Left renal pelvis (tissue), 4 donors: ENCODE results near the gene DZIP1L. TPM values are rescaled to one million over a fixed set of nuclear protein-coding genes. Genes with fewer than 3 reads are reported as not detected.

ENCODE experiments used
- DNase-seq, 4 donors: peaks; one replicate each; pipeline ENCODE4 v3.0.0-alpha.2; 2013; ENCODE audit warnings: low read depth in 4 of 4, low spot score in 3 of 4
- polyA plus RNA-seq, 4 donors: library from polyadenylated mRNA; unstranded; fragments of 120-200 nt; gene quantifications; one replicate each; pipeline ENCODE4 v1.2.1, GENCODE V29; 2013; ENCODE audit not compliant: insufficient read length in 4 of 4

Gene DZIP1L
- polyA plus RNA-seq, 4 donors, result 9.6 to 22.9 (median 14.8) TPM

DNA sequence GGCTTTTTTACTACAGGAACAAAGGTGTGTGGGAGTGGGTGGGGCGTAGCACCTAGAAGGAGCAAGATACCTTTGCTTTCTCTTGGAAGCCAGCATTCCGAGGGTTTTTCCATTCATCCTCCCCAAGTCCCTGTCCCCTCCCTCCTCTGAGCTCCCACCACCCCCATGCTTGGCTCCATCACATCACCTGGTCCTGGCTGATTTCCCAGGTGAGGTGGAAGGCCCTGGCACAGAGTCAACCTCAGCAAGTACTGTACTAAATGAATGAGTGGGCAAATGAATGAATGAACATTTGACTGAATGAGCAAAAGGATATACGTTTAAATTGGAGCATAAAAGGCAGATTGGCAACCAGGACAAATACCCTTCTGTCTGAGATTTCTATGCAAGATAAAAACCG is 45.4 kb downstream of the DZIP1L start:
- DNase-seq, result no peak

DNA sequence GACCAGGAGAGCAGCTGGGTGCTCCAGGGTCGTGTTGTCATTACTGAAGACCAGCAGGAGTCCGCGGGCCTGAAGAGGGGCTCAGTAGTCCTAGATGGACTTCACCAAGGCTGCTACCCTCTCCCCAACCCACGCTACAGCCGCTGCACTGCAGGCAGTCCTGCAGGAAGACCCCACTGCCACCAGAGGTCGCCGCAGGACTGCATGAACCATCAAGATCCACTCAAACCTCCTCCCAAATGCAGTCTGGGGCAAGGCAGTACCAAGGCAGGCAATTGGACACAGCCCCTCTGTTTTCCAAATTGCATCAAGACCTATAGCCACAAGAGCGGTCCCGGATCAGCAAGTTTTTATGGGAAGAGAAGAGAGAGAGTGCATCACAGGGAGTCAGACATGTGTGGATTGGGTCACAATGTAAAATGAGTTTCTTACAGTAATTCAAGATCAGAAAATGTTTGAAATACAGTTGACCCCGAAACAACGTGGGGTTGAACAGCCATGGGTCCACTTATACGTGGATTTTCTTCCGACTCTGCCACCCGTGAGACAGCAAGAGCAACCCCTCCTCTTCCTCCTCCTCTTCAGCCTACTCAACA is 46.7 kb downstream of the DZIP1L start:
- peak; percentile 27 to 60 (median 36) for DNase-seq

DNA sequence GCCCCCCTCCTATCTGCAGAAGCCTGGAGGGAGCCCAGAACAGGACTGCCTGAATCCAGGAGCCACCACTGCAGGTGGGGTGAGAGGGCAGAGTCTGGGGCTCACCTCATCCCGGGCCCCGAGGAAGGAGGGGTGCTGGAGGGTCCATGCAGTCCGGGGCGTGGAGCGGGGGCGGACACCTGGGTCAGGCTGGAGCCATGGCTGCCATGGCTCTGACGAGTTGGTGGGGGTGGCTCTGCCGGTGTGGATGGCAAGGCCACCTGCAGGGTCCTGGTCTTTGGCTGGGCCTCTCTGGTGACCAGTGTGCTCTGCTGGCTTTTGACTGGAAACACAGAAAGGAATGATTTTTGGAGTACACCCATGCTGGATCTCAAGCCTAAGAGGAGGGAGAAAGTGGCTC is 47.4 kb downstream of the DZIP1L start:
- no peak for DNase-seq

DNA sequence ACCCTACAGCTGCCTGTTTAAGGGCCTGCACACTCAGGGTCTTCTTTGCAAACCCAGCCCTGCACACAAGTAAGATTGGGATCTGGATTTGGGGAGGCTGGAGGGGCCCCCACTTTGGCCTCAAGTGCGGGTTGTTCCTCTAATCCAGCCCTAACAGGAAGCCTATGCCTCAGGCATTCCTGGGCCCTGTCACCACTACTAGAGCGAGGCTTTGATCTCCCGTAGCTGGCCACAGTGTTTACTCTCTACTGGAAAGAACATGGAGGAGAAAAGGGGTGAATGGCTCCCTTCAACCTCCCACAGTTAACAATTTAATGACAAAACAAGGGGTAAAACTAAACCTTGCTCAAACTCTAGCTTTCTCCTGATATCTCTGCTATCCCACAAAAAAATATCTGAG is 48.4 kb downstream of the DZIP1L start:
- no peak for DNase-seq

DNA sequence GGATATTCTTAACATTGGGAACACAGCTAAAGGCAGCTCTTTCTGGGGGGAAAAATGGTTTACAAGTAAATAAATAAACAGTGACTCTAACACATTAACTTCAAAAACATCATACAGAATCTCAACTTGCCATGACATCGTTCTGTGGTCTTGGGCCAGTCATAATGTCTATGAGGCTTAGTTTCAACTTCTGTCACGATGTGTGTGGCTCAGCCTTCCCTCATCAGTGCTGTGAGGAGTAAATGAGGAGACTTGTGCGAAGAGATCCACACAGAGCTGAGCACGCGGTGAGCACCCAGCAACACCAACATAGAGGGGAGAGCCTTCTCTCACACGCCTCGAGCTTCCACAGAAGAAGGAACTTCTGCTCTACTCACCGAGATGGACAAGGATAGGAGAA is 49.0 kb downstream of the DZIP1L start:
- no peak for DNase-seq

DNA sequence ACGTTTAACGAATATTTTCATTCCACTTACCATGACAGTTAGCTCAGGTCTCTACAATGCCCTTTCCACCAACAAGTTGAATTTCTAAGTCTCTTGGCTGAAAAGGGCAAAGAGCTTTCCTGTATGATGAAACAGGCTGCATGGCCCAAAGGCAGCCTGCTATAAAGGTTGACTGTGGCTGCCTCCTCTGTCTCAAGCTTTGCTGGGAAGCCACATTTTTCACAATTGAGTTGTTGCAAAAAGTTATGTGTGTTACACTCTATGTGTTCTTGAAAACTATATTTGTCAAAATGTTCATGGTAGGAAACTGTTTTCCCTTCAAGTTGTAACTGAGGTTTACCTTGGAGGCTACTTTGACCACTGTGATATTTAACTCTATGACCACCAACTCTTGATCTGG is 49.5 kb downstream of the DZIP1L start:
- DNase-seq, result no peak

DNA sequence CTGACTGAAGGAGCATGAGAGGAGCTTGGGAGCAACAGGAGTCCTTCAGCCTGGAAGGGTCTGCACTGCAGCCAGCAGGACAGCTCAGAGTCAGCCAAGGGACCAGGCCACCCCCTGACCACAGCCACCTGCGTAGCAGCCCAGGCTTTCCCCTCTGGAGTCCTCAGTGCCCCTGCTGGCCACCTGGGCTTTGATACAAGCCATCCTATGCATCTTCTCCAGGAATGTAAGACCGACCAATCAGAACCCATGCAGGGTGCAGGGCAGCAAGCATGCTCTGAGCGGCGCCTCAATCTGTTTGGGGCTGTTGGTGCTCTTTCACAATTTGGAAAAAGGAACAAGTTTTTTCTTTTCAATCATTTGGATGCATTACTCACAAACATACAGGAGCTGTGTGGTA is 52.0 kb downstream of the DZIP1L start:
- no peak for DNase-seq

DNA sequence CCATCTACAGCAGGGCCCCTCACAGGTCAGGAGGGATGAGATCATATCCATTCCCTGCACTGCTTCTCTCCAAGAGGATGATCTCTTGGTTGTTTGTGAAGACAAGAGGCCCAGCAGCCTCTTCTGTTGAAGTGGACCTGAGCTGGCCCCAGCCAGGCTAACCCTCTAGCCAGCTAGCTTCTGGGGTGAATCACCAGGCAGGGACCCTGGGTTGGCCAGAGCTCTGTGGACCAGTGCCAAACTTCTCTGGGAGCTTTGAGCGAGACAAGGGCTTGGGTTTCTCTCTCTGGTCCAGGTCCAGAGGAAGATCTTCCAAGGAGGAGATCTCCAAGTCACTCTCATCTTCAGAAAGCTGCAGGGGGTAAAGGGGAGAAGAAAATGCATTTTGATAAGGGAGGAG is 52.8 kb downstream of the DZIP1L start:
- no peak for DNase-seq

DNA sequence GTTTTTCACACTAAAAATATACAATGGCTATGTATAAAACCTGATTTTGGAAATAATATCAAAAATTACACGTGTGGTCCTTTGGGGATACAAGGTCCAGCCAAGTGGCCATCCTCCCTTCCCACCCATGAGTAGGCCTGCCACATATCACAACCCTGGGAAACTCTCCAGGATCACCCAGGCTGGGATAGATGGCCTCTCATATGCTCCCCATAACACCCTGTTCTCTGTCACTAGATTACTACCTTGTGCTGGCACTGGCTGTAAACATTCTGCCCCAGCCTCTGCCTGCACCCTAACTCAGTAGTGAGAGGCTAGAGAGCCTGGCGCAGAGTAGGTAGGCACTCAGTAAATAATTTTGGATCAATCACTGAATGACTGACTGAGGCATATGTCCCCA is 53.4 kb downstream of the DZIP1L start:
- no peak for DNase-seq

DNA sequence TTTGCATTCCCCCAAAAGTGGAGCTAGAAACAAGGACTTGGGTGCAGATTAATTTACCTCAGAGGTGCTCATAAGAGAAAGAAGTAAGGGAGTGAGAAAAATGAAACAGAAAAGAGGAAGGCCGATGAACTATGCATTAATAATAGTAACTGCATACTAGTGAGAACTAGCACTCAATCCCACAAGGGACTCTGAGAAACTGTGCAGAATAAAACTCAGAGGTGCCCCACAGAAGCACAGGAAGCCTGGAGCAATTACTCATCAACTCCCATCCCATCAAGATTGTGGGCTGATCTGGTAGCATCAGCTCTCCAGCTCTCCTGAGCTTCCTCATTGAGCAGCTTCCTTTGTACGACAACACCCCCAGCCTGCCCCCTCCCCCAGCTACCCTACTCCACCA is 54.6 kb downstream of the DZIP1L start:
- DNase-seq, result no peak

DNA sequence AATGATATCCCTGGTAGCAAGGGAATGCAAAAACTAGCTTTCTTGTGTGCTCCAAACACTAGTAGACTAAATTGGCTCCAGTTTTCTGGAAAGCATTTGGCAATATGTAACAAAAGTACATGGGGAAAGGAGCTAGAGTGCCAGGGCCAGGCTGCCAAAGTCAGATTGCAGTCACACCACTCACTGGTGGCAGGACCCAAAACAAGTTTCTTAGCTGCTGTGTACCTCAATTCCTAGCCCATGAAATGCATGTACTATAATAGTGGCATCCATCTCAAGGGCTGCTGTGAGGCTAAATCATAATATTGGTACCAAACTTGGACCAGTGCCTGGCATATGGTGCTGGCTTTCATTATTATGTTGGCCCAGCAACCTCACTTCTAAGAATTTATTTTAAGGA is 56.1 kb downstream of the DZIP1L start:
- DNase-seq, result no peak

DNA sequence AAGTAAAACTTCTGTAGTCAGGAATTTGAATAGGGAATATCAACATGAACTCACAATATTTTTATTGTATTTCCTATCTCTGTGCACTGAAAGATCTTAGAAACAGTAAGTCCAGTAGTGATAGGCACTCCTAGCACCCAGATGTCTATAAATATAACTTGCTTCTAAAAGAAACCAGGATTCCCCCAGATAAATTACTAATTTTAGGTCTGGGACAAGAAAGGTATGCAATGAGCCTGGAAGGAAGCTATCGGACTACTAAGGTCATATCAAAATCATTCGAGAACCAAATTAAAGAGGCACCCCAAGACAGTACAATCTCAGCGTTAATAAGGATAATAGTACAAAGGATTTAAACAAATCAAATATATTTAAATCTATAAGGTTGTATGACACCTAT is 58.0 kb downstream of the DZIP1L start:
- no peak for DNase-seq

DNA sequence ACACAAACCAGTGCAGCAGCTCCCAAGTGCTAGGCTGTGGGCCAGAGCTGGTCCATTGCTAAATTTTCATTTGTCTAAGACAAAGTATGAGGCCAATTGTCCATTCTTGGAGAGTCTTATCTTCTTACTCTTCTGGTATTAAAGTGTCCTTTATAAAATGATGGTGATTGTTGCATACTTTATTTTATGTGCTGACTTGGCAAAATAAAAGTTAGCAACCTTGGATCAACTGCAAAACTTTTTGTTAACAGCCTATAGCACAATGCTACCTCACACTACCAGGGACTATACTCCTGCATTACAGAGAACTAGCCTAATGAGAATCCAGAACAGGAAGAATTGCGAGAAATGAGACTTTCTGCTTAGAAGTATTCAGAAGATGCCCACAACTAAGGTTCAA is 61.4 kb downstream of the DZIP1L start:
- DNase-seq, result no peak

DNA sequence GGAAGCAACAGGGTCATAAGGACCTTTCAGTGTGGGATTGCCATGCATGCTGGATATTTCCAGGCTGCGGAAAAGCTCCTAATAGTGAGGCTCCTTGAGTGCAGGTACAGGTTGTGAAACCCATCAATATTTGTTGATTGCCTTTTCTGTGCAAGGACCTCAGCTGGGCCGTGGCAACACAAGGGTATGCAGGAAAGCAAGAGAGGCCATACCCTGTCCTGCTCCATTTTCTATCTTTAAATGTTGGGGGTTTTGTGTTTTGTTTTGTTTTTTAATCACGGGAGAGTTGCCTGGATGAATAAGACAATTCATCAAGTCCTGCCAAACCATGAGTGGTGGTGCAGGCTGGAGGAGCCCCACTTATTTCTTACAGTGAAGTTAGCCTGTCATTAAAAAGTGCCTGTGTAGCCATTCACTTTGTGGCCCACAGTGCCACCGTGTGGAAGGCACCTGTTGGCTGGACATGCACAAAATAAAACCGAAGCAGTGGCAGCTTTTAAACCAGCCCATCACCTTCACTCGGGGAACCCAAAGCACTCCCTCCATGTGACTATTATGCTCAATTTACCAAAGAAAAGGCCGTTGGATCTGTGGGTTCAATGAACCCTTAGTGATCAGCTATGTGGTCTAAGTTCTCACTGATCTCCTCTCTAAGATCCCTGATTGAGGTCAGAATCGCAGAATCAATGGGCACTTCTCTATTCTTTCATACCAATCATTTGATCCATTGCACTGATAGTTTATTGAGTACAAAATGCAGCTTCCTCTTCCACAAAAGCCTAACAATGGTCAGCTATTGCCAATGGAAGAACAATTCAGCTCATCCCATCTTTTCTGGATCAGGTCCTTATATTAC is 63.2 kb downstream of the DZIP1L start:
- peak in 2 of 4 donors; percentile 10 to 12 for DNase-seq

DNA sequence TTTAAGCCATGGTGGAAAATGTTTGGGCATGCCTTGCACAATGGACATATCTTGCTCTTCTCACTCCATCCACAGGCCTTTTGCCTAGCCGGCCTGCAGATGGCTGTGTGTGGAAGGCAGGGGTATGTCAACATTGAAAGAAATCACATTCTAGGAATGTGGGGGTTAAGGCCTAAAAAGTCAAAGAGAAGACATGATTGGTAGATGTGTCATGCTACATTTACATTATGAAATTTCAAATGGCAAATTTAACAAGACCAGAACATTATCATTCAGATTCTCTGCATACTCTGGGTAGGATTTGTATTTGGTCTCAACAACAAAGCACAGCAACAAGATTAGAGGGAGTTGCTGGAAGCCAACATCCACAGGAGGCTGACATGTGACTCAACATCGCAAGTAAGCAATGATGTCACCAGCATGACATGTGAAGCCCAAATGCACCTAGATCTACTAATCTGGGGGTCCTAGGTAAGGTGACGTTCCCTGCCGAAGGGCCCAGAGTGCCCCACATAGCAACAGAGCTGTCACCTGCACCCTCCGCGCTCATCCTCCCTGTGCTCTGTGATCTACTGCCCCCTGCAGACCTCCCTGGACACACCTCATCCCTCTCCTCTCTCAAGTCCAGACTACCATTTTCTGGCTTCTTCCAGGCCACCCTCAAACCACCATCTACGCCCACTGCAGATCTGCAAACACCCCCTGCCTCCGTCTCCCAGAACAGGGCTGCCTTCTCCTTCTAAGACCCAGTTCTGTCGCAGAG is 66.1 kb downstream of the DZIP1L start:
- no peak for DNase-seq

DNA sequence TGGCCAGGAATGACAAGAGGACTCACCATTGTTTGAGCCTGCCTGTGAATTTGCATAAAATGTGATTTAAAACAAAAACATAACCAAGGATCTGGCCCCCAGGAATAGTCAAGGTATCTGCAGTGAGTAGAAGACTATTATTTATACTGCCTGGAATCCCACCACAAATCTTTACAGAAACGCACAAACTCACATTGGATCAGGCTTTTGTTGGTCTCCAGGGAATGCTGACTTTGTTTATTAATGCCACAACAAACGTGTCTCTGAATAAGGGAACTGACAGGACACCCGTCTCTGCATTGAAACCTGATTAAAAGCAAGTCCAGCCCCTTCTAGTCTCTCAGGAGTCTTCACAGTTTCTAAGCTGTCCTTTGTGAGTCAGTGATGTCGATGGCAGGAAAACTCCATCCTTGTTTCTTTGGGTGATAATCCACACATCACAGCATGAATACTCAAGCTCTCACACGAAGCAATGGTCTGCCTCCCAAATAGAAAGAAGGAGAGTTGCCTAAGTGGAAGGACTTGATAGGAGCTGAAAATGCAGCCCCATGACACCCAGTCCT is 67.7 kb downstream of the DZIP1L start:
- no peak for DNase-seq

DNA sequence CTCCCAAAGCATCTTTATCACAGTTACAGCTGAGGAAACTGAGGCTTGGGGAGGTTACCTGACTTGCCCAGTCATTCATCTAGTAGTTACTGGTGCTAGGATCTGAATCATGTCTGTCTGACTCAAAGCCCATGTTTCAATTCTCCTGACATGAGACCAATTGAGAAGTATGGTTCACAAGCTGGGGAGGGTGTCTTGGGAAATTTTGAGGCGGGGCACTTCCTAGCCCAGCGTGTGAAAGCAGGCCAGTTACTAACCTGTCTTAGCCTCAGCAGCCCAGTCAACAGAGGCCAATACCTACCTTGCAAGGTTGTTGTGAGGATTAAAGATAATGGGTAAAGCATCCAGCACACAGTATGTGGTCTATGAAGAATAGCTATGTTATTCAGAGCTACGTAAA is 68.5 kb downstream of the DZIP1L start:
- no peak for DNase-seq

DNA sequence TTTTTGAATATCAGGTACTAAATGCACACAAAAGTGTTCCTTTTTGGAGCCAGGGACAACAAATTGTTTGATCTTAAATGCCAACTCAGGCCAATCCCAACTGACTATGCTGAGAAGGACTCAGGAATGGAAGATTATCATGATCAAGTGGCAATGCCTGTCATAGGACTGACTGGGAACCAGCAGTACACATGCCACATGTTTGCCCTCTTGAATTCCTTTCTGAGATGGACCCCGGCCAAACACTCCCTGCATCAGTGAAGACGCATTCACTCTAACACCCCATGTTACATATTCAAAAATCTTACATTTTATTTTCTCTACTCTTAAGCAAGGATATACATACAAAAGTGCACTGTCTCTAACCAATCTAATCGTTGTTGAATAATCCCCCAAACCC is 69.3 kb downstream of the DZIP1L start:
- DNase-seq, result no peak

DNA sequence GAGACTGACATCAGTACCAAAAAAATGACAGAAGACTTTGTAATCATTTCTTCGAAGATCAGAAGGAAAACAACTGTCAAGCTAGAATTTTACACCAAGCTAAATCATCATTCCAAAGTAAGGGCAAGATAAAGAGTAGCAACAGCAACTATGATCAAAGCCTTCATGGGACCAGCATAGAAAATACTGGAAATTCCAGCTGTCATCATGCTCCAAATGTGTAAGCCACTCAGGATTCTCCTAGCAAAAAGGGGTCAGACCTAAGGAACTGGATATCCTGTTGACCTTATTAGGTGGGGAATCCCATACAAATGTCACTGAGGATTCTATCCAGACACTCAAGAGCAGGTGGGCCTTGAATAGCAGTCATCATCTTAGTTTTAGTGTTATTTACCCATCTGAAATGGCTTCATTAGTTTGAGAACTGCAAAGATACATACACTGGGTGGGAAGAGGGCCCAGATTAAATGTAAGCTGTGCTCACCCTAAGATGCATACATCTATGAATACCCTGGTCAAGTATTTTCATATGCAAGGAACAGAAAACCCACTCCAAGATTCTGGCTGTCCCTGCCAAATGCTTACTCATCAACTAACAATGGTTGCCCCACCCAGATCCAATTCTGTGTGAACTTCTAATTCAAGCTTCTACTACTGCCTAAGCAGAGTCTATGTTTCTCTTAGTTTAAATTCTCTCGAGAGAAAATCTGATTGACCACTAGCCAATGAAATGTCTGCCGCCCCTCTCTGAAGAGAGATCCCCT is 72.0 kb downstream of the DZIP1L start:
- no peak for DNase-seq

DNA sequence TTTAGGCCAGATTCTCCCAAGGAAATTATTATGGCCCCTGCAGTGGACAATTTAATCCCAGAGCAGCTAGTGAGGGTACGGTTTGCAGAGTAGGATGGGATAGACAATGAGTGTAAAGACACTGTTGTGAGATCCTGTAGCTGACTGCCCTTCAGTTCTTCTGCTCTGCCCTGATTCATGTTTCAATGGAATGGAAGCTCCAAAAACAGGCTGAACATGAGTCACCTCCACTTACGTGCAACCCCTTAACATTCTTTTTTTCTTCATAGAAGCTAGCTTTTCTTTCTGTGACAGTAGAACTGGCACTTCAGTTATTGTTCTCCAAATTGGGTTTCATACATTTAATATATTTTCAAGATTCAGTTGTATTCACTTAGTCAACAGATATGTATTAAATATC is 73.4 kb downstream of the DZIP1L start:
- DNase-seq, result no peak
